Measurements from ENCODE around the gene LITAFD.

DNA sequence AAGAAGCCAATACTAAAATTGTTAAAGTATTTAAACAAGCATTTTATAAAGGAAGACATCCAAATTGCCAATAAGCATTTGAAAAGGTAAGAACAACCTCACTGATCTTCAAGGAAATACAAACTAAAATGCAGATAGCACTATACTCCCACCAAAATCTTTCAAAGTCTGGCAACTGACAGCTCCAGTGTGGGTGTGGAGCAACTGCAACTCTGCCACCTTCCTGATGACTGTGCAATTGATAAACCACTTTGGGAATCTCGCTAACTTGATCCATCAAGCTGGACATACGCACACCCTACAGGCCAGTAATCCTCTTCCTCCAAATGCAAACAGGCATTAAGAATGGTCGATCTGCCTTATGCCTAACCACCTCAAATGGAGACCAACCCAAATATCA is 31.9 kb downstream of the LITAFD start:
- TF ChIP-seq POLR2AphosphoS5 (IDR thresholded peaks at IDR 0.05; ENCODE audit: borderline replicate concordance, low read depth, low read length) (no peak), EZH2 (IDR thresholded peaks at IDR 0.05) (no peak), FOXP2 (optimal IDR thresholded peaks at IDR 0.05; ENCODE audit: control extremely low read depth, extremely low read length, insufficient read depth) (no peak)
